ENCODE measurements around the gene RTN1.

Gene RTN1

GRCh38 chr14:59844186-59844812 lies 26.3 kb downstream of the RTN1 start:
- DNase-seq (ENCODE audit: low read depth) = no peak
- no peak for TF ChIP-seq CTCF (IDR thresholded peaks at IDR 0.05; ENCODE audit: control insufficient read depth, extremely low read depth, insufficient read depth)

GRCh38 chr14:59836116-59836515 lies 34.5 kb downstream of the RTN1 start:
- DNase-seq (ENCODE audit: low read depth) = no peak
- no peak for TF ChIP-seq CTCF (IDR thresholded peaks at IDR 0.05; ENCODE audit: control insufficient read depth, extremely low read depth, insufficient read depth)
- H3K4me3 ChIP-seq (ENCODE audit: low read depth, low read length) = no peak overlapping the region

More at GRCh38 chr14:59844186-59844812, 26.3 kb downstream of the RTN1 start:
- H3K4me3 ChIP-seq (ENCODE audit: low read depth, low read length) = no peak overlapping the region

- no peak overlapping the region for H3K4me3 ChIP-seq (ENCODE audit: low read depth, low read length)
- DNase-seq (ENCODE audit: low read depth) = no peak
- TF ChIP-seq CTCF (IDR thresholded peaks at IDR 0.05; ENCODE audit: control insufficient read depth, extremely low read depth, insufficient read depth) = no peak
Measured at GRCh38 chr14:59832653-59833294, 37.8 kb downstream of the RTN1 start.

GRCh38 chr14:59831121-59831730 lies 39.4 kb downstream of the RTN1 start:
- H3K4me3 ChIP-seq (ENCODE audit: low read depth, low read length) = no peak overlapping the region
- no peak for TF ChIP-seq CTCF (IDR thresholded peaks at IDR 0.05; ENCODE audit: control insufficient read depth, extremely low read depth, insufficient read depth)
- no peak for DNase-seq (ENCODE audit: low read depth)

- no peak overlapping the region for H3K4me3 ChIP-seq (ENCODE audit: low read depth, low read length)
- no peak for DNase-seq (ENCODE audit: low read depth)
- no peak for TF ChIP-seq CTCF (IDR thresholded peaks at IDR 0.05; ENCODE audit: control insufficient read depth, extremely low read depth, insufficient read depth)
Measured at GRCh38 chr14:59830338-59830734, 40.2 kb downstream of the RTN1 start.

GRCh38 chr14:59829469-59830337 lies 40.9 kb downstream of the RTN1 start:
- DNase-seq (ENCODE audit: low read depth) = no peak
- no peak for TF ChIP-seq CTCF (IDR thresholded peaks at IDR 0.05; ENCODE audit: control insufficient read depth, extremely low read depth, insufficient read depth)
- H3K4me3 ChIP-seq (ENCODE audit: low read depth, low read length) = no peak overlapping the region

Measured in LNCaP clone FGC (cell line).